HG03103 (cell line): ENCODE results near the gene CHAF1B.
"Not testable (repeated sequence)": the region's sequence is repeated elsewhere in the genome, so short reads cannot be mapped to it uniquely, and the experiment has no call there.

Source experiments
- ATAC-seq: cut with Tn5 transposase; IDR thresholded peaks from one replicate; pipeline ENCODE4 v1.9.1; 2021; ENCODE audit warnings: low read depth; ENCODE audit not compliant: unreplicated experiment

The CHAF1B gene

GRCh38 chr21:36385233-36386030 lies at the start of gene CHAF1B:
CHAF1B (plus strand) TSS chr21:36385392; CDS start chr21:36386137, 745 bp downstream.
- ATAC-seq = peak; percentile 72

DNA sequence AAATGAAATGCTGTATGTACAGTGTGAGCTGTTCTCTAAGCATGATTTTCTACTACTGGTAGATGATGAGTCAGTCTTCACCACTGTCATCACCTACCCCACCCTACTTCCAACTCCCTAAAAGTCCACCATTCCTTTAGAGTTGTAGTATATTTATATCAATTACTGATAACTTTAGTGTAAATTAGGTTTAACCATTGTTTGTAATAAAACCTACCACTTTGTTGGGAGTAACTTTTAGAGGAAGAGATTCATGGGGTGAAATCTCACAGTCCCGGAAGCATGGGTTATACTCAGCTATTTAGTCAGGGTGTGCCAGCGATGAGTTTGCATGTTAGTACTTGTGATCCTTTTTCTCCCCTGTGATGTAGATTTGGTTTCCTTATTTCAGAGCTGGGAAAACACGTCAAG lies 48.1 kb upstream of the CHAF1B start:
- ATAC-seq = no peak

DNA sequence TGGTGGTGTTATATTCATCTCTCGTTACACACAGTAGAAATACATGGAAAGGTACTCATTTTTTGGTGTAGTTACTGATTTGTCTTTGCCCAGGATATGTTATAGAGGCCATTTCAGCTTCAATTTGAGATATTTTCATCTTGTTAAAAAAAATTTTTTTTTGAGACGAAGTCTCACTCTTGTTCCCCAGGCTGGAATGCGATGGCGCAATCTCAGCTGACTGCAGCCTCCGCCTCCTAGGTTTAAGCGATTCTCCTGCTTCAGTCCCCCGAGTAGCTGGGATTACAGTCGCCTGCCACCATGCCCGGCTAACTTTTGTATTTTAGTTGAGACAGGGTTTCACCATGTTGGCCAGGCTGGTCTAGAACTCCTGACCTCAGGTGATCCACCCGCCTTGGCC lies 46.2 kb upstream of the CHAF1B start:
- no peak for ATAC-seq

- ATAC-seq = not testable (repeated sequence)
These were observed 42.6 kb upstream of the CHAF1B start for GRCh38 chr21:36342581-36342980.

DNA sequence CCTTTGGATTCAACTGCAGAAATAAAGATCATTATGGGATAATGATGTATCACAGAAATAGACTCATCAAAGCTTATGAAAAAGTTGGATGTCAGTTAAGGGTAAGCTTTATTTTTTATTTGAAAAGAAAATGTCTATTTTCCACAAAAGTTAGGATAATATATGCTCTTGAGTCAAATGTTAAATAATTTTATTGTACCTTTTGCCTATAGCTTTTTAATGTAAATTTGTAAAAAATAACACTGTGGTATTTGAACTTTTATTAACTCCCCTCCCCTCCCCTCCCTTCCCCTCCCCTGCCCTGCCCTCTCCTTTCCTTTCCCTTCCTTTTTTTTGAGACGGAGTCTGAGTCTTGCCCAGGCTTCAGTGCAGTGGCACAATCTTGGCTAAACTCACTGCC lies 40.3 kb upstream of the CHAF1B start:
- no peak for ATAC-seq

DNA sequence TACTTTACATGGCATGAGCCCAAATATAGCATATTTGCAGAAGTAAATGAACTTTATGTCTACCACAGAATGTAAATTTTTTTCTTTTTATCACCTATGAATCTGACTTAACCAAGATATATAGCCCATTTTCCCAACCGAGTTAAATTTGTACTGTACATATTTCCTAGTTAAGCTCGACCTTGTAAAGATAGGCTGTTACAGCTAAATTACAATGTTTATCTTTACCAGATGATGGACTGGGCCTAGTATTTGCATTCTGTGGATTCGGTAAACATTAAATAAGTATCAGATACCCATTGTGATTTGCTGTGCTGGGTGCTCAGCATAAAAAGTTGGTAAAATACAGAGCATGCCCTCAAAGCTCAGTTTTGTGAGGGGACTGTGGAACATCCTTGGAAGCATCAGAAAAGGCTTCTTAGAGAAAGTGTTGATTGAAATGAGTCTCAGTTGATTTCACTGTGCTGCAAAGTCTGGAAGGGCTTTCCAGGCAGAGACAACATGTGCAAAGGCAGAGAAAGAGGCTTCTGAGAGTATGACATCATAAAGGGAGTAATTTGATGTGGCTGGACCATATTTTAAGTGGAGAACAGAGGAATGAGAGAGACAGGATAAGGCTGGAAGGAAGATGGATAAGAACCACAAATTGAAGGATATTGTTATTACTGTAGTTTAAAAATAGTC lies 37.8 kb upstream of the CHAF1B start:
- no peak for ATAC-seq

DNA sequence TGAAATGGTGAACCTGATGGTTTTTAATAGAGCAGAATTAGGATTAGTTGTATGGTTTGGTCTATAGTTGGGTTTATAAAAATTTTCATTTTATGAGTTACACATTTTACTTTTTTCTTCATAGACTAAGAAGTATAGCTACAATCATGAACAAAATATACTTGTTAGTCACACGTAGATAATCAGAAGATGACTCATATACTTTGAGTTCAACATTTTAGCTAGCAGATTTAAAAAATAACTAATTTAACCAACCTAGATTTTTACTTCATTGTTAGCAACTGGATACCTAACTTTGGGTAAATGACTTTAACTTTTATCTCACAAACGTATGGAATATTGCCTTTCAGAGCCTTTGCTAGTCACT lies 37.2 kb upstream of the CHAF1B start:
- ATAC-seq = no peak

- no peak for ATAC-seq
These were observed 35.9 kb upstream of the CHAF1B start for GRCh38 chr21:36349315-36349714.

- no peak for ATAC-seq
These were observed 34.8 kb upstream of the CHAF1B start for GRCh38 chr21:36350282-36350910.

DNA sequence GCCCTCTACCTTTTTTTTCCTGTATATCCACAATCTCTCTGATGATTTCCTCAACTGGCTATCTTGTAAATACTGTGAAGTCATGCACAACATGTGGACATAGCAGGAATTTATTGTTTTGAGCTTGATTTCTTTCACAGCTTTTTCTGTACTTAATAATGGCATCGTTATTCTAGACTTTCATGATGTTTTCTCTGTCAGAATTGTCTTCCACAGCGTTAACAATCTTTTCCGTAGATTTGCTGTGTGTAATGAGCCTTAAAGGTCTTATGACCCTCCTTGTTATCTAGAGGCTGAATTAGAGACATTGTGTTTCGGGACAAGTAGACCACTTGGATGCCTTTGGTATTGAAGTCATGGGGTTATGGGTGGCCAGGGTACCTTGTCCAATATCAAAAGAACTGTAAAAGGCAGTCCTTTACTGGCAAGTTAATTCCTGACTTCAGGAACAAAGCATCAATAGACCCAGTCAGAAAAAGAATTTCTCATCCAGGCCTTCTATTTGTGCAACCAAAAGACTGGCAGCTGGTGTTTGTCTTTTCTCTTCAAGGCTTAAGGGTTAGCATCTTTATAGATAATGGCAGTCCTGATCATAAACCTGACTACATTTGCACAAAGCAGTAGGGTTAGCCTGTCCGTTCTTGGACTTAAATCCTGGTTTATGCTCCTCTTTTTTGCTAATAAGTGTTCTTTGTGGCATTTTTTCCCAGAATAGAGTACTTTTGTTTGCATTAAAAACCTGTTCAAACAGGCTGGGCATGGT lies 30.1 kb upstream of the CHAF1B start:
- no peak for ATAC-seq

DNA sequence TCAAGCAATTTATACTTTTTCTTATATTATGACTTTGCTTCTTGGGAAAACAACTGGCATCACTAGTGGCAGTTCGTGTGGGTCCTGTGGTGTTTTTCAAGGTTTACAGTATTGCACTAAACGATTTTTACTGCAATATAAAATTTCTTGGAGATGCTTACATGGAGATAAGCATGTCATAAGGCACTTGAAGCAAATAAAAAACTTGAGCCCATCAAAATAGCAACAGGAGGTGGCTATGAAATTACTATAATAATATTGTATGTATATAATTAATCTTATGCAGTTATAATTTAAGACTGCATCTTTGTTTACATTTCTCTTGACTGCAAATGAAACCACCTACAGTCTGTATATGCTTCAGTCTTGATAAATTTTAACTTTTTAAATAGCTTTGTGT lies 29.3 kb upstream of the CHAF1B start:
- no peak for ATAC-seq

GRCh38 chr21:36359185-36359584 lies 26.0 kb upstream of the CHAF1B start:
- no peak for ATAC-seq

GRCh38 chr21:36369064-36369685 lies 16.0 kb upstream of the CHAF1B start:
- no peak for ATAC-seq

GRCh38 chr21:36375994-36376393 lies 9.2 kb upstream of the CHAF1B start:
- ATAC-seq = no peak

- no peak for ATAC-seq
These were observed 7.8 kb upstream of the CHAF1B start for GRCh38 chr21:36377391-36377842.

DNA sequence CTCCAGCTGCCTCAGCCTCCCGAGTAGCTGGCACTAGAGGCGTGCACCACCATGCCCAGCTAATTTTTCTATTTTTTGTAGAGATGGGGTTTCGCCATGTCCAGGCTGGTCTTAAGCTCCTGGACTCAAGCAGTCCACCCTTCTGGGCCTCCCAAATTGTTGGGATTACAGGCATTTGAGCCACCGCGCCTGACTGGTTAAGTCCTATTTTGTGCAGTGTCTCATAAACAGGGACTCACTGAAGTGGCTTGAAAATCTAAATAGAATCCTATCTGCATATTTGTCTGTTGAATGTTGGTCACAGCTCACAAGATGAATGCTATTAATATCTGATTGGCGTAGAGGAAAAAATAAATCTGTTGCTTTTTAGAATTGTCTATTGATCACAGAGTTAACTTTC lies 5.9 kb upstream of the CHAF1B start:
- ATAC-seq = no peak

DNA sequence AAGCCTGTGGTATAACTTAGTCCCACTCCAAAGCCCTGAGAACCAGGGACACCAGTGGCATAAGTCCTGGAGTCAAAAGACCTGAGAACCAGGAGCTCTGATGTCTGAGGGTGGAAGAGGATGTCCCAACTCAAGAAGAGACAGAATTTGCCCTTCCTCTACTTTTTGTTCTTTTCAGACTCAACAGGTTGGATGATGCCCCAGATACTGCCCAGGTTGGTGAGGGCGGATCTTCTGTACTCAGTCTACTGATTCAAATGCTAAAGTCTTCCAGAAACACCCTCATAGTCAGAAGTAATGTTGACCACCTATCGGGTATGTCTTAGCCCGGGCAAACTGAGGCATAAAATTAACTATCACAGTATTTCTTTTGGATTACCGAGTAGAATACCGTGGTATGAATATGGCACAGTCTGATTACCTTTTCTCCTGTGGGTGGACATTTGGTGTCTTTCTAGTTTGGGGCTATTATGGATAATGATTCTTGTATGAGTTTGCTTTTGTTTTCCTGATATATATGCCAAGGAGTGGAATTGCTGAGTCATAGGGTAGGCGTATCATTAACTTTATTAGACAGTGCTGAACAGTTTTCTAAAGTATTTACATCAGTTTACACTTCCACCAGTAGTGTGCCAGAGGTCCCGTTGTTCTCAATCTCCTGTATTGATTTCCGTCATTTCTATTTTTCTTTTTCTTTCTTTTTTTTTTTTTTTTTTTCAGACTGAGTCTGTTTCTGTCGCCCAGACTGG lies 3.2 kb upstream of the CHAF1B start:
- ATAC-seq = no peak

DNA sequence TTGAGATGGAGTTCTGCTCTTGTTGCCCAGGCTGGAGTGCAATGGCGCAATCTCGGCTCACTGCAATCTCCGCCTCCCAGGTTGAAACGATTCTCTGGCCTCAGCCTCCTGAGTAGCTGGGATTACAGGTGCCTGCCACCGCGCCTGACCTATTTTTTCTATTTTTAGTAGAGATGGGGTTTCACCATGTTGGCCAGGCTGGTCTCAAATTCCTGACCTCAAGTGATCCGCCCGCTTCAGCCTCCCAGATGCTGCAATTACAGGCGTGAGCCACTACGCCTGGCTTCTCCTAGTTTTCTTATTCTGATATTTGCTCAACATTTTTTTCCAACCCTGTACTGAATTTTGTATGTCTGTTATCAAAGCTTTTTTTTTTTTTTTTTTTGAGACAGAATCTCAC lies 2.5 kb upstream of the CHAF1B start:
- not testable (repeated sequence) for ATAC-seq

- ATAC-seq = peak; percentile 19
These were observed 333 bp upstream of the CHAF1B start for GRCh38 chr21:36384885-36385232.
